ENCODE measurements around the gene WWC2. TPM values are rescaled to one million over a fixed set of nuclear protein-coding genes. Genes with fewer than 3 reads are reported as not detected.

The WWC2 gene
- total RNA-seq, 1 donor: 35.1 TPM

DNA sequence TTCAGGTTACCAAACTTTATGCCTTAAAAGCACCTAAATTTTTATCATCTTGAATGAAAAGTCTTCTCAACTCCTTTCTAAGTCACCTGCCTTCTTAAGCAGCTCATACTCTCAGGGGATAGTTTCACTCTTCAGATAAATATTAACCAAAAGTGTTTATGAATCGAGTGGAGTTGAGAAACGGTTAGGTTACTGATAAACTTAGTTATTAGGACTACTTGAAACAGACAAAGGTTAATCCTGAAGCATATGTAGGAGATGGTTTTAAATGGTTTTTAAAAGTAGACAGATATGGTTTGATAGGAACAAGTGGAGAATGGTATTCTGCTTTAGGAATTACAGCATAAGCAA lies 188.2 kb downstream of the WWC2 start:
- Histone ChIP-seq H4K20me1 (ENCODE audit: insufficient read depth, low read length) (no peaks in the 10 kb centered on the region), H3K36me3 (ENCODE audit: insufficient read depth, low read length) (peaks cover 74% of the 10 kb centered on the region), H3K27ac (ENCODE audit: low read depth, low read length) (no peak overlapping the region), H3K4me2 (ENCODE audit: insufficient read depth, low read length) (no peak overlapping the region), H3K4me1 (ENCODE audit: insufficient read depth, low read length) (peaks cover 5% of the 10 kb centered on the region), H3K79me2 (ENCODE audit: insufficient read depth, low read length) (no peaks in the 10 kb centered on the region), H3K9me3 (ENCODE audit: low read depth, low read length) (no peaks in the 10 kb centered on the region), H3K4me3 (ENCODE audit: insufficient read depth, low read length) (no peak overlapping the region), H3K27me3 (ENCODE audit: insufficient read depth, low read length) (no peaks in the 10 kb centered on the region), H2AFZ (ENCODE audit: low read length) (no peak overlapping the region)
- TF ChIP-seq, protein P1, sequence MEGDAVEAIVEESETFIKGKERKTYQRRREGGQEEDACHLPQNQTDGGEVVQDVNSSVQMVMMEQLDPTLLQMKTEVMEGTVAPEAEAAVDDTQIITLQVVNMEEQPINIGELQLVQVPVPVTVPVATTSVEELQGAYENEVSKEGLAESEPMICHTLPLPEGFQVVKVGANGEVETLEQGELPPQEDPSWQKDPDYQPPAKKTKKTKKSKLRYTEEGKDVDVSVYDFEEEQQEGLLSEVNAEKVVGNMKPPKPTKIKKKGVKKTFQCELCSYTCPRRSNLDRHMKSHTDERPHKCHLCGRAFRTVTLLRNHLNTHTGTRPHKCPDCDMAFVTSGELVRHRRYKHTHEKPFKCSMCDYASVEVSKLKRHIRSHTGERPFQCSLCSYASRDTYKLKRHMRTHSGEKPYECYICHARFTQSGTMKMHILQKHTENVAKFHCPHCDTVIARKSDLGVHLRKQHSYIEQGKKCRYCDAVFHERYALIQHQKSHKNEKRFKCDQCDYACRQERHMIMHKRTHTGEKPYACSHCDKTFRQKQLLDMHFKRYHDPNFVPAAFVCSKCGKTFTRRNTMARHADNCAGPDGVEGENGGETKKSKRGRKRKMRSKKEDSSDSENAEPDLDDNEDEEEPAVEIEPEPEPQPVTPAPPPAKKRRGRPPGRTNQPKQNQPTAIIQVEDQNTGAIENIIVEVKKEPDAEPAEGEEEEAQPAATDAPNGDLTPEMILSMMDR (IDR thresholded peaks at IDR 0.05; ENCODE audit: extremely low read depth, low read depth, low read length): no peak
- DNase-seq (ENCODE audit: insufficient read length, low spot score, missing footprints): no peak

DNA sequence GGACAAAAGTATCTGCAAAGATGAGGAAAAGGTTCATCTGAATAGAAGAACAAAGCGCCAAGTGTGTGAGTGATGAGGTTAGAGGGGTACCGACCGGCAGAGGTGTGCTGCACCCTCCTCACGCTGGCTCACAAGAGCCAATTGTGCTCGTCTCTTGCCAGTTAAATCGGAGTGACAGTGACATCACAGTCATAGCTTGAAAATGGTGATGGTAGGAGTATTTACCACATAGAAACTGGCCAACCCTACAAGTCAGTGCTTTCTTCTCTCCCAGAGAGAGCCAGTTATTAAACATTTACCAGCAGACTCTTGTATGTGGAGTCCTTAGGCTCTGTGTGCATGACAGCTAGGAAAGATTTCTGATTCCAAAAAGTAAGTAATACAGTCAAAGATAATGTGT lies 188.6 kb downstream of the WWC2 start:
- no peak overlapping the region for H2AFZ ChIP-seq (ENCODE audit: low read length)
- H3K4me3 ChIP-seq (ENCODE audit: insufficient read depth, low read length): no peak overlapping the region
- no peaks in the 10 kb centered on the region for H3K27me3 ChIP-seq (ENCODE audit: insufficient read depth, low read length)
- TF ChIP-seq, protein P1 (IDR thresholded peaks at IDR 0.05; ENCODE audit: extremely low read depth, low read depth, low read length): no peak
- H4K20me1 ChIP-seq (ENCODE audit: insufficient read depth, low read length): no peaks in the 10 kb centered on the region
- no peak overlapping the region for H3K4me2 ChIP-seq (ENCODE audit: insufficient read depth, low read length)
- H3K9me3 ChIP-seq (ENCODE audit: low read depth, low read length): no peaks in the 10 kb centered on the region
- H3K79me2 ChIP-seq (ENCODE audit: insufficient read depth, low read length): no peaks in the 10 kb centered on the region
- H3K27ac ChIP-seq (ENCODE audit: low read depth, low read length): no peak overlapping the region
- H3K36me3 ChIP-seq (ENCODE audit: insufficient read depth, low read length): peaks cover 72% of the 10 kb centered on the region
- DNase-seq (ENCODE audit: insufficient read length, low spot score, missing footprints): no peak
- H3K4me1 ChIP-seq (ENCODE audit: insufficient read depth, low read length): peaks cover 5% of the 10 kb centered on the region

DNA sequence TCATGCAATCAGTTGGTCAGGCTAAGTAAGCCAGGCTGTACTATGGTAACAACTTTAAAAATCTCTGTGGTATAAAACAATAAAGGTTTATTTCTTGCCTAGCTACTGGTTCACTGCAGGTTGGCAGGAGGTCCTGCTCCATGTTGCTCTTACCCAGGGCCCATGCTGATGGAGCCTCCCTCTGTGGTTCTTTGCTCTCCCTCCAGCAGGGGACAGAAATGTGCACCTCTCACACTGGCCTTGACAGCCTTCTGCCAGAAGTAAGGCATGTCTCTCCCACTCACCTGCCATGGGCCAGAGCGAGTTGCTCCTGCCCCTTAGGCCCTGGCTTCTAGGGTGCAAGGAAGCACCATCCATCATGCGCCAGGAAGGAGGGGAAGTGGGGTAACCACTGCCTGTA lies 189.9 kb downstream of the WWC2 start:
- peaks cover 5% of the 10 kb centered on the region for H3K4me1 ChIP-seq (ENCODE audit: insufficient read depth, low read length)
- no peaks in the 10 kb centered on the region for H3K27me3 ChIP-seq (ENCODE audit: insufficient read depth, low read length)
- H3K36me3 ChIP-seq (ENCODE audit: insufficient read depth, low read length): peaks cover 59% of the 10 kb centered on the region

DNA sequence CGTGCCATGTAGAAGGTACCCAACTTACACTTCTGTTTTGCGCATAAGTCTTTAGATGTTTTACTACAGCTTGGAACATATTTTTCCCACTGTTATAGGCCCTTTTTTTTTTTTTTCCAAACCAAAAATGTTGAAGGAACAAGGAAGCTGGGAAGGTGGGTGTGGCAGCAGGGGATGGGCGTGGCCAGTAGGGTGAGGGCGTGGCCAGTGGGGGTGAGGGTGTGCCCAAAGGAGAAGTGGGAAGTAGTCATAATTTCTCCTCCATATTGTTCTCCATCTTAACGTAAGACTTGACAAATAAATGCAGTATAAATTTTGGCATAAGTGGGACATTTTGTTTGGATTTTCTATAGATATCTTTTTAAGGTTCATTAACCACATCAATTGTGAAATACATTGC lies 190.6 kb downstream of the WWC2 start:
- H3K79me2 ChIP-seq (ENCODE audit: insufficient read depth, low read length): no peaks in the 10 kb centered on the region
- H3K4me3 ChIP-seq (ENCODE audit: insufficient read depth, low read length): no peak overlapping the region
- no peak overlapping the region for H3K4me2 ChIP-seq (ENCODE audit: insufficient read depth, low read length)
- no peaks in the 10 kb centered on the region for H4K20me1 ChIP-seq (ENCODE audit: insufficient read depth, low read length)
- no peak for DNase-seq (ENCODE audit: insufficient read length, low spot score, missing footprints)
- no peak overlapping the region for H2AFZ ChIP-seq (ENCODE audit: low read length)
- peaks cover 52% of the 10 kb centered on the region for H3K36me3 ChIP-seq (ENCODE audit: insufficient read depth, low read length)
- peaks cover 5% of the 10 kb centered on the region for H3K4me1 ChIP-seq (ENCODE audit: insufficient read depth, low read length)
- H3K27ac ChIP-seq (ENCODE audit: low read depth, low read length): no peak overlapping the region
- TF ChIP-seq, protein P1 (IDR thresholded peaks at IDR 0.05; ENCODE audit: extremely low read depth, low read depth, low read length): no peak
- H3K9me3 ChIP-seq (ENCODE audit: low read depth, low read length): no peaks in the 10 kb centered on the region
- H3K27me3 ChIP-seq (ENCODE audit: insufficient read depth, low read length): no peaks in the 10 kb centered on the region

More for the DNA sequence above, 189.9 kb downstream of the WWC2 start:
- Histone ChIP-seq H3K9me3 (ENCODE audit: low read depth, low read length) (no peaks in the 10 kb centered on the region), H3K4me3 (ENCODE audit: insufficient read depth, low read length) (no peak overlapping the region), H3K79me2 (ENCODE audit: insufficient read depth, low read length) (no peaks in the 10 kb centered on the region), H2AFZ (ENCODE audit: low read length) (no peak overlapping the region), H3K4me2 (ENCODE audit: insufficient read depth, low read length) (no peak overlapping the region), H3K27ac (ENCODE audit: low read depth, low read length) (no peak overlapping the region), H4K20me1 (ENCODE audit: insufficient read depth, low read length) (no peaks in the 10 kb centered on the region)
- DNase-seq (ENCODE audit: insufficient read length, low spot score, missing footprints): no peak
- TF ChIP-seq, protein P1 (IDR thresholded peaks at IDR 0.05; ENCODE audit: extremely low read depth, low read depth, low read length): no peak

Measured in osteoblast (primary cell).